ENCODE results near the gene ZAR1L.

GRCh38 chr13:32272021-32272683 lies 43.0 kb downstream of the ZAR1L start:
- no peak for TF ChIP-seq REST (IDR thresholded peaks at IDR 0.05)
- TF ChIP-seq CTCF (IDR thresholded peaks at IDR 0.05; ENCODE audit: low read depth, low read length, missing input control): no peak
- no peak for TF ChIP-seq RAD21 (IDR thresholded peaks at IDR 0.05)
- TF ChIP-seq JUND (IDR thresholded peaks at IDR 0.05): no peak
- TF ChIP-seq FOXA1 (IDR thresholded peaks at IDR 0.05): no peak
- no peak for TF ChIP-seq TAF1 (conservative IDR thresholded peaks at IDR 0.05)
- TF ChIP-seq YY1 (IDR thresholded peaks at IDR 0.05): no peak
- TF ChIP-seq MAX (IDR thresholded peaks at IDR 0.05): no peak
- TF ChIP-seq ATF3 (IDR thresholded peaks at IDR 0.05): no peak
- TF ChIP-seq RXRA (IDR thresholded peaks at IDR 0.05): no peak
- TF ChIP-seq HNF4G (IDR thresholded peaks at IDR 0.05): no peak
- TF ChIP-seq NR2F2 (IDR thresholded peaks at IDR 0.05): no peak
